Measurements from ENCODE around the gene MLLT3.
A peak's percentile ranks its signal among the peaks of the same experiment; 100 is the strongest.
"Not testable (repeated sequence)": the region's sequence is repeated elsewhere in the genome, so short reads cannot be mapped to it uniquely, and the experiment has no call there.

The MLLT3 gene

DNA sequence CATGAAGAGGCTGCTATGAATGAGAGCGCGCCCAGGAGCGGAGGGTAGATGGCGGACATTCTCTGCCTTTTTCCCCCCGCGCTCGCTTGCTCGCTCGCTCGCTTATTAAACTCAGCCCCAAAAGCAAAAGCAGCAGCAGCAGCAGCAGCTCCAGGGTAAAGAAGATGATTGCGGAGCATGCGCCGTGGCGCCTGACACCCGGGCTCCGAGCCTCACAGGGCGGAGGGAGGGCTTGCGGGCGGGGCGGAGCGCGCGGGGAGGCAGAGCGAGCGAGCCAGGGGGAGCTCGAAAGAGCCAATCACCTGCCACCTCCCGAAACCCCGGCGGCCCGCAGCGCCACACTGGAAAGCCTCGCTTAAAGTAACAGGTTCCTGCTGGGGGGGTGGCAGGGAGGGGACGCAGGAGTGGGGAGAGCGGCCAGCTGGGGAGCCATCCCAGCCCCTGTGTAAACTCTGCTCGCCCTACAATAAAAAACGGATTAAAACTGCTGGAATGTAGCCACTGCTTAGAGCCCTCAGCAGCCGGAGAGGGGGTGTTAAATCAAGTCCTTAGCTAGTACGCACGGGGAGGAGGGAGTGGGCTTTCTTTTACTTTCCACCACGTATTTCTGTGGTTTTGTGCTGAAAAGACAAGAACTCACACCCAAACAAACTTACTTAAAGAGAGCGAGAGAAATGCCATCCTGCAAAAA lies at the start of gene MLLT3:
Gene MLLT3 (minus strand): TSS at position 170 of the 691 bp plus-strand sequence.
- DNase-seq = peak; percentile 97

DNA sequence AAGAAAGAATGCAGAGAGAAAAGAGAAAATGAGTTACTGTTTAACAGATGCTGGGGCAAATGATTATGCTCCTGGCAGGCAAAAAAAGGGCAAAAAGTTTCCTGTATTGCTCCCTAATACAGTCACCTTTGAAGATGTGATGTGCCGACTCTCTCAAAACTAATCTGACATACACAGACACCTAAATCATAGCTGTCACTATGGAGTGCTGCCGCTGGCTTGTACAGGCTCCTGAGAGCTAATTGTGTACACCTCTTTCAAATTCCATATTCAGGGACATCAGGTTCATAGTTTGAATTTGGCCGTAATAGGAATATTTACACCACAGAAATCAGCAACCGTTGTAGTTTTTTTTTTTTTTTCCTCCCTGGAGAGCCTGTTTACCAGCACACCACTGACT lies 49.3 kb upstream of the MLLT3 start:
- DNase-seq = no peak

DNA sequence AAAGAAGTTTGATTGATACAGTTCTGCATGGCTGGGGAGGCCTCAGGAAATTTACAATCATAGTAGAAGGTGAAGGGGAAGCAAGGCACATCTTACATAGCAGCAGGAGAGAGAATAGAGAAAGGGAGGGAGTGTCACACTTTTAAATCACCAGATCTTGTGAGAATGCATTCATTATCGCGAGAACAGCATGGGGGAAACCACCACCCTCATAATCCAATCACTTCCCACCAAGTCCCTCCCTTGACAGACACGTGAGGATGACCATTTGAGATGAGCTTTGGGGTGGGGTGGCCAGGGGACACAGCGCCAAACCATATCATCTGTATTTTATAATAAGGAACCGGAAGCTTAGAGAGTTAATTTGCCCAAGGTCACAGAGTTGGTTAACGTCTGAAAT lies 48.1 kb upstream of the MLLT3 start:
- no peak for DNase-seq

DNA sequence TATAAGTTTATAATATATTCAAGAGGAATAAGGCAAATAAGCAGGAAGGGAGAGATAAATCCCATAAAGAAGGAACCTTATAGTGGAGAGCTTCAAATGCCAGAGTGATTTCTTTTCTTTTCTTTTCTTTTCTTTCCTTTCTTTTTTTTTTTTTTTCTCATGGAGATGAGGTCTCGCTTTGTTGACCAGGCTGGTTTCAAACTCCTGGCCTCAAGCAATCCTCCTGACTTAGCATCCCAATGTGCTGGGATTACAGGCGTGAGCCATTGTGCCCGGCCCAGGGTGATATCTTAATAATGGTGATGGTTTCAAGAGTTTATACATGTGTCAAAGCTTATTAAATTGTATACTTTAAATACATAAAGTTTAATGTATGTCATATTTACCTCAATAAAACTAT lies 42.2 kb upstream of the MLLT3 start:
- no peak for DNase-seq

DNA sequence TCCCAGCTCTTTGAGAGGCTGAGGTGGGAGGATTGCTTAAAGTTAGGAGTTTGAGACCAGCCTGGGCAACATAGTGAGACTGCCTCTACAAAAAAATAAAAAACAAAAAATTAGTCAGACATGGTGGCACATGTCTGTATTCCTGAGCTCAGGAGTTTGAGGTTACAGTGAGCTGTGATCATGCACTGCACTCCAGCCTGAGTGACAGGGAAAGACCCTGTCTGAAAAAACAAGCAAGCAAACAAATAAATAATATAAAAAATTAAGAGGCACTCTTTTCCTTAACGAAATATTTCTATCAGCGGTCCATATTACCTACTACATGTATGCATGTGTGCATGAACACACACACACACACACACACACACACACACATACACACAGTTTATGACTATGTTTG lies 40.8 kb upstream of the MLLT3 start:
- DNase-seq = no peak

DNA sequence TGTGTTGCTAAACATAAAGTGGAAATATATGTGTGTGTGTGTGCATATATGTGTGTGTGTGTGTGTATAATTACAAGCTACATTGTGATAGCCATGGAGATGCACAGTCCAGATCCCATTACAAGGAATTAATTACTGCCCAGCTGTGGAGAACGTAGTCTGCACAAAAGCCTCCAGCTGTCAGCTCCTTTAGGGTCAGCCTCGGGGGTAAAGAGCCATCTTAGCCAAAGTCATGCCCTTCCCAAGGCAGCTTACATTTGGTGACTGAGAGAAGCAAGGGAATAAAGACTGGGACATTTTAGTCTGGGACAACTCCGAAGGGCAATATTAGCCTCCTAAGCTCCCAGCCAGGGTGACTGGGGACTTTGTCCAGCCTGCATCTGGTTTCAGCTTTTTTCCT lies 39.9 kb upstream of the MLLT3 start:
- peak in 1 of 2 experiments; percentile 39 for DNase-seq

DNA sequence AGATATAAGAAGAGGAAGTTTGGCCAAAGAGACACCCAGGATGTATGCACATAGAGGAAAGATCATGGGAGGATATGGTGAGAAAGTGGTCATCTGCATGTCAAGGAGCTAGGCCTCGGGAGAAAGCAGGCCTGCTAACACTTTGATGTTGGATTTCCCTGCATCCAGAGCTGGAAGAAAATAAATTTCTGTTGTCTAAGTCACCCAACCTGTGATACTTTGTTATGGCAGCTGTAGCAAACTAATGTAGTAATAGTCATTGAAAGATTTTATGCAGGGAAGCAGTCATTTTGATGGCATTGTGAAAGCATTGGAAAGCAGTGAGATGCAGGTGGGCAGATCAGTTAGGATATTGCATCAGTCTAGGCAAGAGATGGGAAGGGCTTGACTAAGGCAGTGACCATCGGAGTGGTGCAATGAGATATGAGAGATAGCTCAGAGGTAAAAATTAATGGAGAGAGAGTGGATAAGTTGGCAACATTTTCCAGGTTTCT lies 37.2 kb upstream of the MLLT3 start:
- no peak for DNase-seq

DNA sequence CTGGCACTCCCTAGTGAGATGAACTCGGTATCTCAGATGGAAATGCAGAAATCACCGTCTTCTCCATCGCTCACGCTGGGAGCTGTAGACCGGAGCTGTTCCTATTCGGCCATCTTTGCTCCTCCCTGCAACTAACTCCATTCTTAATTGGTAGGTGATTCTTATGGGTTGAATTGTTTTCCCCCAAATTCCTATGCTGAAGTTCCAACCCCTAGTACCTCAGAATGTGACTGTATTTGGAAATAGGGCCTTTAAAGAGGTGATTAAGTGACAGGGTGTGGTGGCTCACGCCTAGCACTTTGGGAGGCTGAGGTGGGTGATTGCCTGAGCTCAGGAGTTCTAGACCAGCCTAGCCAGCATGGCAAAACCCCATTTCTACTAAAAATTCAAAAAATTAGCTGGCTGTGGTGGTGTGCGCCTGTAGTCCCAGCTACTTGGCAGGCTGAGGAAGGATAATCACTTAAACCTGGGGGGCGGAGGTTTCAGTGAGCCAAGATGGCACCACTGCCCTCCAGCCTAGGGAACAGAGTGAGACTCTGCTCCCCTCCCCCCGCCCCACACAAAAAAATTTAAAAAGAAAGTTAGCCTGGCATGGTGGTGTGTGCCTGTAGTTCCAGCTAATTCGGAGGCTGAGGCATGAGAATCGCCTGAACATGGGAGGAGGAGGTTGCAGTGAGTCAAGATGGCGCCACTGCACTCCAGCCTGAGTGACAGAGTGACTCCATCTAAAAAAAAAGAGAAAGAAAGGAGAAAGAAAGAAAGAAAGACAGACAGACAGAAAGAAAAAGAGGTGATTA lies 36.6 kb upstream of the MLLT3 start:
- DNase-seq = peak; percentile 15 to 44

DNA sequence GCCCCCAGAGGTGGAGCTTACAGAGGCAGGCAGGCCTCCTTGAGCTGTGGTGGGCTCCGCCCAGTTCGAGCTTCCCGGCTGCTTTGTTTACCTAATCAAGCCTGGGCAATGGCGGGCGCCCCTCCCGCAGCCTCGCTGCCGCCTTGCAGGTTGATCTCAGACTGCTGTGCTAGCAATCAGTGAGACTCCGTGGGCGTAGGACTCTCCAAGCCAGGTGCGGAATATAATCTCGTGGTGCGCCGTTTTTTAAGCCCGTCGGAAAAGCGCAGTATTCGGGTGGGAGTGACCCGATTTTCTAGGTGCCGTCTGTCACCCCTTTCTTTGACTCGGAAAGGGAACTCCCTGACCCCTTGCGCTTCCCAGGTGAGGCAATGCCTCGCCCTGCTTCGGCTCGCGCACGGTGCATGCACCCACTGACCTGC lies 36.0 kb upstream of the MLLT3 start:
- not testable (repeated sequence) for DNase-seq

DNA sequence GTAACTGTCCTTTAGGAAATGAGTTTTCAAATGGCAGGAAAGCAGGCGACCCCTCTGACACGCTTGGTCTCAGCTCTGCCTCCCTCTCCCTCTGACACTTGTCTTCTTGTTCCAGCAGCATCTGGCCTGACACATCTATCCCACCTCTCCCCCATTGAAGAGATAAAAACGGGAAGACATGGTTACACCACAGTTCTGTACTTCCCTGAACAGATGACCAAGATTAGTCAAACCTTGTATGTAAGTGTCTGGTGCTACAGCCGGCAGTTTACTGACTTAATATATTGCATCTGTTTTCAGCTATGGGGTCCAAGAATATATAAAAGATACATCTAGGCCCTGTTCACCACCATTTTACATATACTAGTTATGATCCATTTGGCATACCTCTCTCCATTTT lies 29.6 kb upstream of the MLLT3 start:
- DNase-seq = no peak

DNA sequence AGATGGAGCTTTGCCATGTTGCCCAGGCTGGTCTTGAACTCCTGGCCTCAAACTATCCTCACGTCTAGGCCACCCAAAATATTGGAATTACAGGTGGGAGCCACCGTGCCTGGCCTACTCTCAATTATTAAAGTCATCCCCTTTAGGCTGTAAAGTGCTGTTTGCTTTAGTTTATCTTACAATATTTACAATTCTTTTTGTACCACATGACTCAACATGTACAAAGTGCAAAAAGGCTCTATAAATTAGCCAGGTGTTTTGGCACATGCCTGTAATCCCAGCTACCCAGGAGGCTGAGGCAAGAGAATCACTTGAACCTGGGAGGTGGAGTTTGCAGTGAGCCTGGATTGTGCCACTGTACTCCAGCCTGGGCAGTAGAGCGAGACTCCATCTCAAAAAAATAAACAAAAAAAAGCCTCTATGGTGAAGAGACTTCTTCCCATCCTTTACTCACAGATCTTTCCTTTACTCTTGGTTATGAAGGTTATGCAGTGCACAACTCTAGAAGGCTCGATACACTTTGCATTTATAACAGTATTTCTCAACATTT lies 28.5 kb upstream of the MLLT3 start:
- DNase-seq = peak in 1 of 2 experiments; percentile 19

DNA sequence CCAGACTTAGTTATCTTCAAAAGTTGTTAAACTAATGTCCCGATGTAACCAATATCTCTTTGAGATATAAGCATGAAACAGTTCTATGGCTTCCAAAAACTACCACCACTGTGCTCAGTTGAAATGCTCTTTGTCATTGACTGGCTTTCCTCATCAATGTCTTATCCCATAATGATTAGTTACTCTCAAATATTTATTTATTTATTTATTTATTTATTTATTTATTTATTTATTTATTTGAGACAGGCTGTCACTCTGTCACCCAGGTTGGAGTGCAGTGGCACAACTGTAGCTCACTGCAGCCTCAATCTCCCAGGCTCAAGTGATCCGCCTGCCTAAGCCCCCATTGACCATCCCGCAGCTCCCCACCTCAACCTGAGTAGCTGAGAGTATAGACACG lies 28.0 kb upstream of the MLLT3 start:
- DNase-seq = no peak

DNA sequence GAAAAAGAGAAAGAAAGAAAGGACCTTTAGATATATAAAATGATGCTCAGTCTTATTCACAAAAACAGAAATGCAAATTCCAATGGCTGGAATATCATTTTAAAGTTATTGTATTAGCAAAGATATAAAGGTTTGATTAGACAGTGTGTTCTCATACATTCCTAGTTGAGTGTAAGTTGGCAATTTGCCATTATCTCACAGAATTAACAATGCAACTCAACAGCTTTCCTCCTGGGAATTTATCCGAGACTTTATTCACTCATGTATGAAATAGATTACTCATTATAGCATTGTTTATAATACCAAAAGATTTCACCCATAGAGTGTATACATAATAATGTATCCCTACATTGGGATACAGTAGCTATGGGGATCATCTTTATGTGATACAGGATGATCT lies 27.1 kb upstream of the MLLT3 start:
- DNase-seq = no peak

DNA sequence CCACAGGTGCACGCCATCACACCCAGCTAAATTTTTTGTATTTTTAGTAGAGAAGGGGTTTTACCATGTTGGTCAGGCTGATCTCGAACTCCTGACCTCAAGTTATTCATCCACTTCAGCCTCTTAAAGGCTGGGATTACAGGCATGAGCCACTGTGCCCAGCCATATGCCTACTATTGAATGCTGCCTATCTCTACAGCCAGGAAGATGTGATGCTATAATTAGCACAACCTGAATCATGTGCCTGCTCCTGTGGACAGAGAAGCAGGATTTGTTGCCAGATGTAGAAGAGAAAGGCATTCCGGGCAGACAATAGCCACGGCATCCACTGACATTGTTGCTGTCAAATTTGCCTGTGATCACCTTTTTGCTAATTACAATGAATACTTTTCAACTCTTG lies 24.4 kb upstream of the MLLT3 start:
- DNase-seq = no peak

DNA sequence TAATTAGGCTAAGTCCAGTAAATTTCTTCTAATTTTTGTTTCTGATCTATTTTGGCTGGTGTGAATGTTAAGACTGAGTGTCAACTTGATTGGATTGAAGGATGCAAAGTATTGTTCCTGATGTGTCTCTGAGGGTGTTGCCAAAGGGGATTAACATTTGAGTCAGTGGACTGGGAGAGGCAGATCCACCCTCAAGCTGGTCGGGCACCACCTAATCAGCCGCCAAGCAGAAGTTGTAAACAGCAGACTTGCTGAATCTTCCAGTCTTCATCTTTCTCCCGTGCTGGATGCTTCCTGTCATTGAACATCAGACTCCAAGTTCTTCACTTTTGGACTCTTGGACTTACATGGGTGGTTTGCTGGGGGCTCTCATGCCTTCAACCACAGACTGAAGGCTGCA lies 21.4 kb upstream of the MLLT3 start:
- no peak for DNase-seq

DNA sequence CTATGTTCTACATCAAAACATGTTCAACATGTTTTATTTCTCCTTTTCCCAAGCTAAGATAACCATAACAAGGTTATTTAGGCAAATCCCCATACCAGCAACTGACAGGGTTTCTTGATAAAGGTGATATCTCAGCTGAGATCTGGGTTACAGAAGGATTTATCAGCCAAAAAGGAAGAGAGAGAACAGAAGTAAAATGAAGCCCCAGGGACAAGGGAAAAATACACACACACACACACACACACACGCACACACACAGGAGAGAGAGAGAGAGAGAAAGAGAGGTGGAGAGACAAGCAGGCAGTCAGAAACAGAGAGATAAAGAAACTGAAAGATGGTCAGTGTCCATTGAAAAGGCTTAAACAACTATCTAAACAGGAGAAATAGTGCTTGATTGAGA lies 19.7 kb upstream of the MLLT3 start:
- no peak for DNase-seq

DNA sequence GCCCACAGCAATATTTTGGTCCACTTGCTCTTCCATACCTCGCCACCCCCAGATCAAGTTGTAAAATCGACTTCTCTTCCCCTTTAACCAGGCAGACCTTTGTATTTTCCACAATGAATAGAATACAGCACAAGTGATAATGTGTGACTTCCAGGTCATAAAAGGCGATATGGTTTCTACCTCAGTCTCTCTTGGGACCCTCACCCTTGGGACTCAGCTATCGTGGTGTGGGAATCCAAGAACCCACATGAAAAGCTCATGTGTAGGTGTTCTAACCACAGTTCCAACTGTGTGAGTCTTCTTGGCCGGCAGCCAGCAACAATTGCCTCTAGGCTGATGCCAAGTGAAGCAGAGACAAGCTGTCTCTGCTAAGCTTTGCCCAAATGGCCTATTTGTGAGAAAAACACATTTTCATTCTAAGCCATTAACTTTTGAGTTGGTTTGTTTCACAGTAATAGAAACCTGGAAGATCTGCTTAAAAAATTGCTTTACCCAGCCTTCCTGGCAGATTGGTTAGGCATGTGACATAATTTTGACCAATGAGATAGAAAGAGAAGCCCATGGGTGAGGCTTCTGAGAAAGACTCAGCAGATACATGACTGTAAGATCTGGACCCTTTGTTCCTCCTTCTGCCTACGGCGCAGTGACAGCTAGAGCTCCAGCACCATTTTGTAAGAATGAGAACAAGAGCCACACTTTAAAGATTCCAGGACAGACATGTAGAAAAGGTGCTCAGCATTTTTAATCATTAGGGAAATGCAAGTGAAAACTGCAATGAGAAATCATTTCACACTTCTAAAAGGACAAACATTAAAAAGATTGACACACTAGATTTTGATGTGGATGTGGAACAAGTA lies 18.3 kb upstream of the MLLT3 start:
- peak; percentile 68 to 80 for DNase-seq

DNA sequence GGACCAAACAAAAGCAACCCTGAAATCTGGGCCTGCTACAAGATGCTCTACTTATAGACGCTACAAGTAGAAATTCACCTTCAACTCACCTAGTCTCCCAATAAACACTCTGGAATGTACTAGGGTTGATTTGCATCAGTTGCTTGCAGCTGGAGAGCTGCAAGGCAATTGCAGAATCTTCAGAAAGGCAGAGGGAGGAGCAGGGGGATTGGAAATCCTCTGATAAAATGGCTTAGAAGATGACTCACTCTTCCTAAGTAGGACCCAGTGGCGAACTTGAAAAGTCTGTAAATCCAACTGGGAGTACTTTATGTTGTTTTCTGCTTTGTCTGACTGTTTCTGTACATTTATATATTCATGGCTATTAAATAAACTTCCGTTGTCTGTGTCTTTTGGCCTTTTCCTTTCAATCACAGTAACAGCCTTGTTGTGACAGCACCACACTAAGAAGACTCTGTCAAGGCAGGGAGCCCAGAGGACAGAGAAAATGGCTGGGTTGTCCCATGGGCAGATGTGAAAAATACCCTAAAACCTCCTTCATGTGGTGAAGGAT lies 14.7 kb upstream of the MLLT3 start:
- DNase-seq = no peak

DNA sequence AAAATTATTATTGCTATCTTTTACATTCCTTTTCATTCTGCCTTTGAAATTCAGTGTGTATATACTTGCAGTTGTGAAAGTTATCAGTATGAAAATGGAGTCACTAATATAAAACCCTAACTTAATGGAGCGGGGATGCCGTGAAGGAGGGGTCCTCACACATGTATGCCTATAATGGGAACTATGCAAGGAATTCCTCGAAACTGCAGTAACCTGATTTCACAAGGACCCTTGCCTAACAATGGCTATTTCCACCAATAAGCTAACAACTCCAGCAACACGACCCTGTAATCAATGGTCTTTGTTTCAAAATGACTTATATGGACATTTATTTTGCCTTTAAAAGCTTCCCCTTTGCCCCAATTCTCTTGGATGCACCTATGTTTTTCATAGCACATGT lies 12.6 kb upstream of the MLLT3 start:
- no peak for DNase-seq

DNA sequence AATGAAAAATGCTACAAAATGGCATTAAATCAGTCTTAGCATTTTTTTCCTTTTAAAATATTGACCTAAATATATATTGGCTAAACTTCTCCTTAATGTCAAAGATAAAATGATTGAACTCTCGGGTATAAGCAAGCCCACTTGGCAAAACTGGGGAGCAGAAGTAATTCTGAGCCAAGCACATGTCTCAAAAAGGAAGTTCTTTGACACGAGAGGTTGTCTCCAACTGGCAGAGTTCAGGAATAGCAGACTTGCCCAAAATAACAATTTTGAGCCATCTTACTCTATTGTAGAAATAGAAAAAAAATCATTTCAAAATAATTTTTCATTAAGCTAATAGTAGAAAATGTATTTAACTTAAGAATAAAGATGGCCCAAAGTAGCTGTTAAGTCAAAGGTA lies 10.4 kb upstream of the MLLT3 start:
- no peak for DNase-seq

DNA sequence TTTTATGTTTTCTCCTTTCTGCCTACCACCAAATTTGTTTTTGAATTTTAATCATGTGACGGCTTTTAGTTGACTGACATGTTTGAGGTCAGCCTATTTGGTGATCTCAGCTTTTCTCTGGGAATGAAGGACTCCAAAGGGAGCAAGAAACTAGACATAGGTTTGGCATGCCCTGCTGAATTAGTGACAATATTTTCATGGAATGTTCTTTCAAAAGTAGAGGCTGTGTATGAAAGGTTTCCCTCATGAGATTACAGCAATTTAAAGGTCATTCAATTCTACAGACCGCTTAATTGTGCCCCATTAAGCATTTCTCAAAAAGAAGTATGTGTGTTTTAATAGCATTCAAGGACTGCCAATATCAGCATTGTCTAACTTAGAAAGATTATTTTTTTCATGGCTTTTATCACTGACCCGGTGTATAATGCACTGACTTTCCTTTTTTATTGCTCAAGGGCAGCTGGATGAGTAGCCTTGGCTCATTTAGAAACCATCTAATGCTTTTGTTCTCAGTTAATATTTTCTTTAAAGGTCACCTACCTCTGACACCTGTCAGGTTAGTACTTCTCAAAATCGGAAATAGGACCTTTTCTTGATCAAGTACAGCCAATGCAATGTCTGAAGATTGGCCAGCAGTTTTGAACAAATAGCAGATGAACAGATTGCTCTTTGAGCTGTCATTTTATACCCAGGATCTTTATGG lies 8.1 kb upstream of the MLLT3 start:
- no peak for DNase-seq

DNA sequence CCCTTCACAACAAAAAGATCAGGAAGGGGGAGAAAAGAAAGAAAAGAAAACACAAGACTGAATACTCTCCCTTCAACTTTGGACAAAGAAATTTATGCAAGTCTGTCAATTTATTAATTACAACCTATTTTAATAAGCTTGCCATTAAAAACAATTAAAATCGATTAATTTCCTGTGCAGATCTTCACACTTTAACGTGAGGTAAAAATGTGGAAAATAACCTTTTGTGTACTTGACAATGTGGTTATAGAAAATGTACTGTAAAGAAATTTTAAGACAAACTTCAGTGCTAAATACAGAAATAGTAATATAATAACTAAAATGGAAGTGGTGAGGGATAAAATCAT lies 2.7 kb upstream of the MLLT3 start:
- no peak for DNase-seq

Data from NCI-H2081 (cell line).